SK-N-SH (cell line): ENCODE data around the gene AFF1. TPM values are rescaled to one million over a fixed set of nuclear protein-coding genes. Genes with fewer than 3 reads are reported as not detected.

ENCODE experiments used
- CTCF ChIA-PET: fragments of 300-600, 350-600 bp; formaldehyde crosslinking; extraction: SDS; loops from one replicate; lab custom pipeline; 2021; lab: Yijun Ruan, JAX
- POLR2A ChIA-PET: fragments of 350-600 bp; sonication (Branson Sonifier 250); formaldehyde crosslinking; extraction: SDS; loops from one replicate; lab custom pipeline; 2020; ENCODE audit warnings: antibody characterized with exemption, inconsistent platforms; lab: Yijun Ruan, JAX
- DNase-seq: peaks from one replicate; pipeline ENCODE4 v3.0.0; 2012
- H2AFZ ChIP-seq: fragments of 200-600 bp; sonication (generic); 2 replicates; pipeline ENCODE4 v1.8.1; 2016; ENCODE audit warnings: antibody characterized with exemption, mild to moderate bottlenecking, low read depth
- H3F3A ChIP-seq: fragments of 200-600 bp; sonication (generic); replicated peaks from 2 replicates; pipeline ENCODE3; 2016; ENCODE audit warnings: antibody characterized with exemption, mild to moderate bottlenecking; ENCODE audit not compliant: insufficient read depth
- H3K27ac ChIP-seq, 2 experiments: fragments of 200-500 bp in 1 of 2; fragments of 200-600 bp in 1 of 2; sonication (Bioruptor generic) in 1 of 2; sonication (generic), shearing (Covaris generic) in 1 of 2; 2 replicates each; pipeline versions ENCODE4 v1.5.1 to v1.6.1; 2014 to 2016; ENCODE audit warnings: low read depth in 2 of 2, inconsistent platforms in 1 of 2, low read length in 1 of 2, mild to moderate bottlenecking in 1 of 2, mixed read lengths in 1 of 2
- H3K27me3 ChIP-seq: fragments of 200-600 bp; sonication (generic), shearing (Covaris generic); 2 replicates; pipeline ENCODE4 v1.6.1; 2016; ENCODE audit warnings: mixed run types; ENCODE audit not compliant: insufficient read depth
- H3K36me3 ChIP-seq, 2 experiments: fragments of 200-500 bp in 1 of 2; fragments of 200-600 bp in 1 of 2; sonication (Bioruptor generic) in 1 of 2; sonication (generic) in 1 of 2; replicated peaks in 1 of 2; 2 replicates each; pipeline versions ENCODE3 to v1.5.1; 2014 to 2016; ENCODE audit warnings: low read length in 1 of 2, mild to moderate bottlenecking in 1 of 2; ENCODE audit not compliant: insufficient read depth in 2 of 2, control insufficient read depth in 1 of 2
- H3K4me1 ChIP-seq, 2 experiments: fragments of 200-500 bp in 1 of 2; fragments of 200-600 bp in 1 of 2; sonication (Bioruptor generic) in 1 of 2; sonication (generic), shearing (Covaris generic) in 1 of 2; 2 replicates each; pipeline versions ENCODE4 v1.5.1 to v1.6.1; 2014 to 2016; ENCODE audit warnings: low read depth in 1 of 2, low read length in 1 of 2, mixed run types in 1 of 2; ENCODE audit not compliant: insufficient read depth in 2 of 2, control insufficient read depth in 1 of 2
- H3K4me2 ChIP-seq: fragments of 200-600 bp; sonication (generic), shearing (Covaris generic); 2 replicates; pipeline ENCODE4 v1.6.1; 2017; ENCODE audit warnings: mixed run types
- H3K4me3 ChIP-seq, 2 experiments: fragments of 200-500 bp in 1 of 2; fragments of 200-600 bp in 1 of 2; sonication (Bioruptor generic) in 1 of 2; sonication (generic), shearing (Covaris generic) in 1 of 2; 2 replicates each; pipeline versions ENCODE4 v1.5.1 to v1.8.1; 2014 to 2016; ENCODE audit warnings: low read depth in 2 of 2, inconsistent platforms in 1 of 2, low read length in 1 of 2, mild to moderate bottlenecking in 1 of 2, mixed read lengths in 1 of 2, moderate library complexity in 1 of 2
- H3K79me2 ChIP-seq: fragments of 200-600 bp; sonication (generic); 2 replicates; pipeline ENCODE4 v1.8.1; 2017; ENCODE audit warnings: mild to moderate bottlenecking; ENCODE audit not compliant: insufficient read depth
- H3K9ac ChIP-seq: fragments of 200-600 bp; sonication (generic); 2 replicates; pipeline ENCODE4 v1.6.1; 2017; ENCODE audit warnings: mixed run types
- H3K9me2 ChIP-seq: fragments of 200-600 bp; sonication (generic); 2 replicates; pipeline ENCODE4 v1.6.1; 2017; ENCODE audit warnings: mixed run types
- H3K9me3 ChIP-seq: fragments of 200-600 bp; sonication (generic); 2 replicates; pipeline ENCODE4 v1.6.1; 2017; ENCODE audit warnings: mixed run types, mild to moderate bottlenecking, moderate library complexity
- H4K20me1 ChIP-seq: fragments of 200-600 bp; sonication (generic); 2 replicates; pipeline ENCODE4 v1.6.1; 2017; ENCODE audit warnings: mild to moderate bottlenecking, mixed run types; ENCODE audit not compliant: insufficient read depth
- ELF1 ChIP-seq: IDR thresholded peaks from 2 replicates; pipeline ENCODE4 v1.4.0; 2012
- EP300 ChIP-seq, 2 experiments: IDR thresholded peaks; 2 replicates each; pipeline versions ENCODE4 v1.4.0 to v1.6.1; 2012; ENCODE audit warnings: borderline replicate concordance in 1 of 2, low read depth in 1 of 2, low read length in 1 of 2
- FOSL2 ChIP-seq: IDR thresholded peaks from 2 replicates; pipeline ENCODE4 v1.4.0; 2012; ENCODE audit warnings: low read depth, mild to moderate bottlenecking, moderate library complexity, borderline replicate concordance
- FOXJ3 ChIP-seq: sonication (generic); formaldehyde crosslinking; IDR thresholded peaks from 2 replicates; pipeline ENCODE4 v1.5.1; 2020; ENCODE audit warnings: mild to moderate bottlenecking, missing genetic modification reagents
- GABPA ChIP-seq: IDR thresholded peaks from 2 replicates; pipeline ENCODE4 v1.4.0; 2012; ENCODE audit warnings: low read depth, mild to moderate bottlenecking
- GATA2 ChIP-seq: sonication (generic); formaldehyde crosslinking; IDR thresholded peaks from 2 replicates; pipeline ENCODE4 v1.5.0; 2020; ENCODE audit warnings: mild to moderate bottlenecking, missing genetic modification reagents
- JUND ChIP-seq: IDR thresholded peaks from 2 replicates; pipeline ENCODE4 v1.4.0; 2012
- MAX ChIP-seq: IDR thresholded peaks from 2 replicates; pipeline ENCODE4 v1.4.0; 2012; ENCODE audit warnings: low read depth
- MXI1 ChIP-seq: IDR thresholded peaks from 2 replicates; pipeline ENCODE4 v1.6.1; 2012; ENCODE audit warnings: mild to moderate bottlenecking, low read depth, low read length, improper control_type of control experiment
- NRF1 ChIP-seq: IDR thresholded peaks from 2 replicates; pipeline ENCODE4 v1.6.1; 2012; ENCODE audit warnings: low read depth, mild to moderate bottlenecking, low read length
- PBX3 ChIP-seq: IDR thresholded peaks from 2 replicates; pipeline ENCODE4; 2012
- RAD21 ChIP-seq: IDR thresholded peaks from 2 replicates; pipeline ENCODE4 v1.6.1; 2012; ENCODE audit warnings: mild to moderate bottlenecking, low read length
- SIN3A ChIP-seq: IDR thresholded peaks from 2 replicates; pipeline ENCODE4 v1.6.1; 2012; ENCODE audit warnings: low read depth, mild to moderate bottlenecking, low read length, moderate library complexity, borderline replicate concordance
- SMC3 ChIP-seq: IDR thresholded peaks from 2 replicates; pipeline ENCODE4 v1.6.1; 2012; ENCODE audit warnings: low read depth, low read length, improper control_type of control experiment
- TCF12 ChIP-seq: IDR thresholded peaks from 2 replicates; pipeline ENCODE4 v1.4.0; 2012
- USF1 ChIP-seq: IDR thresholded peaks from 2 replicates; pipeline ENCODE4 v1.4.0; 2012; ENCODE audit warnings: low read depth, borderline replicate concordance
- USF2 ChIP-seq: fragments of 150-350 bp; IDR thresholded peaks from 2 replicates; pipeline ENCODE4 v1.6.1; 2017; ENCODE audit warnings: antibody characterized with exemption, low read length, low read depth, borderline replicate concordance
- YY1 ChIP-seq: IDR thresholded peaks from 2 replicates; pipeline ENCODE4 v1.4.0; 2012; ENCODE audit warnings: low read depth, mild to moderate bottlenecking
- WGBS: methylation state at CpG from one replicate; pipeline ENCODE4 v1.1.6; 2017; ENCODE audit warnings: low lambda C conversion rate; 5-methylcytosine and 5-hydroxymethylcytosine counted together
- polyA plus RNA-seq, 3 experiments: library from polyadenylated mRNA; depleted of rRNA; stranded (reverse); fragments of >200 nt; gene quantifications; 2 replicates each; pipeline ENCODE4 v1.2.3, GENCODE V29; 2012

The AFF1 gene
- polyA plus RNA-seq, 1 of the 3 experiments (the other 2 are of a cell fraction): 2.7 TPM

GRCh38 chr4:87151730-87152129 is 216.9 kb downstream of the AFF1 start:
- Histone ChIP-seq H3F3A (no peaks in the 10 kb centered on the region), H2AFZ (no peak overlapping the region), H3K9me3 (no peaks in the 10 kb centered on the region), H3K27me3 (no peaks in the 10 kb centered on the region), H3K79me2 (no peaks in the 10 kb centered on the region), H3K36me3 (no peaks in the 10 kb centered on the region), H4K20me1 (no peaks in the 10 kb centered on the region), H3K9me2 (no peaks in the 10 kb centered on the region), H3K9ac (no peak overlapping the region), H3K27ac (no peak overlapping the region; a peak in 1 of 4 replicates), H3K4me1 (no peaks in the 10 kb centered on the region), H3K4me3 (no peak overlapping the region), H3K4me2 (no peak overlapping the region)
- TF ChIP-seq EP300 (IDR thresholded peaks at IDR 0.05; ENCODE audit: borderline replicate concordance in 1 of 2, low read depth in 1 of 2, low read length in 1 of 2) (no peak), YY1 (no peak), NRF1 (no peak), MAX (no peak), TCF12 (no peak), FOSL2 (no peak)
- DNase-seq: no peak
- CTCF ChIA-PET: interaction anchor here (0.7 to 4.9 kb wide), 20 partner anchors 11 to 656 kb away, joined by 3 to 111 read pairs (median 6); partner anchors contain the start of genes KLHL8 and NUDT9
- 84% methylated on average over 1 of the region's 1 CpG for WGBS
- POLR2A ChIA-PET: no interaction called here

- Histone ChIP-seq H3K9me2 (no peaks in the 10 kb centered on the region), H3K4me2 (no peak overlapping the region), H3K4me1 (no peaks in the 10 kb centered on the region), H3K9me3 (no peaks in the 10 kb centered on the region), H2AFZ (no peak overlapping the region), H3K79me2 (no peaks in the 10 kb centered on the region), H3K36me3 (no peaks in the 10 kb centered on the region), H3K4me3 (no peak overlapping the region), H4K20me1 (no peaks in the 10 kb centered on the region), H3K27ac (no peak overlapping the region), H3K27me3 (no peaks in the 10 kb centered on the region), H3K9ac (no peak overlapping the region), H3F3A (no peaks in the 10 kb centered on the region)
- 87% methylated on average over 13 of the region's 14 CpGs for WGBS
- no peak for TF ChIP-seq JUND
- ChIA-PET CTCF (interaction anchor here (0.7 to 4.9 kb wide), 14 partner anchors 10 to 315 kb away, joined by 3 to 111 read pairs (median 6); no protein-coding TSS in a partner anchor), POLR2A (no interaction called here)
- DNase-seq: no peak
These were observed 217.7 kb downstream of the AFF1 start for GRCh38 chr4:87152310-87153041.

GRCh38 chr4:87153078-87153870 is 218.5 kb downstream of the AFF1 start:
- 83% methylated on average over 4 of the region's 4 CpGs for WGBS
- no peaks in the 10 kb centered on the region for H3F3A ChIP-seq
- no peak overlapping the region for H3K4me3 ChIP-seq
- H3K9ac ChIP-seq: no peak overlapping the region
- H3K36me3 ChIP-seq: no peaks in the 10 kb centered on the region
- ChIA-PET POLR2A (no interaction called here), CTCF (interaction anchor here (0.7 to 4.9 kb wide), 4 partner anchors 11 to 85 kb away, joined by 3 to 111 read pairs (median 3); no protein-coding TSS in a partner anchor)
- H3K27ac ChIP-seq: no peak overlapping the region
- H3K9me3 ChIP-seq: no peaks in the 10 kb centered on the region
- no peak overlapping the region for H2AFZ ChIP-seq
- H3K27me3 ChIP-seq: no peaks in the 10 kb centered on the region
- no peak overlapping the region for H3K4me2 ChIP-seq
- no peaks in the 10 kb centered on the region for H3K79me2 ChIP-seq
- no peaks in the 10 kb centered on the region for H3K4me1 ChIP-seq
- H3K9me2 ChIP-seq: no peaks in the 10 kb centered on the region
- DNase-seq: no peak
- no peaks in the 10 kb centered on the region for H4K20me1 ChIP-seq
- TF ChIP-seq USF2 (no peak), MXI1 (no peak), USF1 (no peak), ELF1 (no peak), RAD21 (no peak), MAX (no peak), GABPA (no peak), SIN3A (no peak), PBX3 (no peak), FOXJ3 (CRISPR knock-in tag) (no peak), SMC3 (no peak), GATA2 (CRISPR knock-in tag) (no peak)
